ENCODE data around the gene PDS5A.
"Not testable (repeated sequence)": the region's sequence is repeated elsewhere in the genome, so short reads cannot be mapped to it uniquely, and the experiment has no call there.

PDS5A gene

GRCh38 chr4:39976945-39977488 is 694 bp downstream of the PDS5A start:
- DNase-seq (ENCODE audit: low spot score in 2 of 2): peak in 1 of 2 experiments; percentile 55
- Histone ChIP-seq H3K4me1 (peaks cover 13% of the 10 kb centered on the region), H3K9me3 (no peaks in the 10 kb centered on the region), H3K36me3 (replicated peaks) (peaks cover 46% of the 10 kb centered on the region), H3K27me3 (ENCODE audit: low read depth) (no peaks in the 10 kb centered on the region), H3K4me3 (peak overlapping the region; percentile 96)
- in situ Hi-C loops (cut with MboI; ENCODE audit: low sequenced_read_pairs): loop anchor here (10.0 kb wide), 1 partner anchor 512 kb away; no protein-coding TSS in a partner anchor

GRCh38 chr4:39976141-39976944 is 1.4 kb downstream of the PDS5A start:
- Histone ChIP-seq H3K4me1 (peaks cover 18% of the 10 kb centered on the region), H3K27me3 (ENCODE audit: low read depth) (no peaks in the 10 kb centered on the region), H3K9me3 (no peaks in the 10 kb centered on the region), H3K36me3 (replicated peaks) (peaks cover 49% of the 10 kb centered on the region), H3K4me3 (peak overlapping the region; percentile 96)
- peak; percentile 69 to 88 for DNase-seq (ENCODE audit: low spot score in 2 of 2)
- in situ Hi-C loops (cut with MboI; ENCODE audit: low sequenced_read_pairs): loop anchor here (10.0 kb wide), 1 partner anchor 512 kb away; no protein-coding TSS in a partner anchor

GRCh38 chr4:39975488-39976089 is 2.1 kb downstream of the PDS5A start:
- no peak for DNase-seq (ENCODE audit: low spot score in 2 of 2)
- in situ Hi-C loops (cut with MboI; ENCODE audit: low sequenced_read_pairs): loop anchor here (10.0 kb wide), 1 partner anchor 511 kb away; no protein-coding TSS in a partner anchor
- peak overlapping the region; percentile 96 for H3K4me3 ChIP-seq

GRCh38 chr4:39973052-39973451 is 4.7 kb downstream of the PDS5A start:
- H3K27me3 ChIP-seq (ENCODE audit: low read depth); H3K9me3 ChIP-seq; DNase-seq (ENCODE audit: low spot score in 2 of 2); H3K4me3 ChIP-seq: not testable (repeated sequence)
- Histone ChIP-seq H3K36me3 (replicated peaks) (peaks cover 68% of the 10 kb centered on the region), H3K4me1 (peaks cover 24% of the 10 kb centered on the region)
- in situ Hi-C loops (cut with MboI; ENCODE audit: low sequenced_read_pairs): loop anchor here (10.0 kb wide), 1 partner anchor 508 kb away; no protein-coding TSS in a partner anchor

More at GRCh38 chr4:39975488-39976089, 2.1 kb downstream of the PDS5A start:
- Histone ChIP-seq H3K9me3 (no peaks in the 10 kb centered on the region), H3K27me3 (ENCODE audit: low read depth) (no peaks in the 10 kb centered on the region), H3K4me1 (peaks cover 23% of the 10 kb centered on the region), H3K36me3 (replicated peaks) (peaks cover 49% of the 10 kb centered on the region)

- in situ Hi-C loops (cut with MboI; ENCODE audit: low sequenced_read_pairs): loop anchor here (10.0 kb wide), 1 partner anchor 506 kb away; no protein-coding TSS in a partner anchor
- H3K4me1 ChIP-seq: peaks cover 20% of the 10 kb centered on the region
- H3K36me3 ChIP-seq (replicated peaks): peaks cover 68% of the 10 kb centered on the region
- no peaks in the 10 kb centered on the region for H3K27me3 ChIP-seq (ENCODE audit: low read depth)
- H3K4me3 ChIP-seq: no peak overlapping the region
- 0 out of 2 replicates have a peak, but pooled peaks cover 2% of the 10 kb centered on the region for H3K9me3 ChIP-seq
- DNase-seq (ENCODE audit: low spot score in 2 of 2): peak in 1 of 2 experiments; percentile 45
Observed at GRCh38 chr4:39970671-39971640, 6.8 kb downstream of the PDS5A start.

- no peak for DNase-seq (ENCODE audit: low spot score in 2 of 2)
- Histone ChIP-seq H3K27me3 (ENCODE audit: low read depth) (no peaks in the 10 kb centered on the region), H3K4me3 (no peak overlapping the region), H3K4me1 (no peaks in the 10 kb centered on the region), H3K36me3 (replicated peaks) (peaks cover 20% of the 10 kb centered on the region), H3K9me3 (0 out of 2 replicates have a peak, but pooled peaks cover 2% of the 10 kb centered on the region)
- in situ Hi-C loops (cut with MboI; ENCODE audit: low sequenced_read_pairs): no loop called here
Observed at GRCh38 chr4:39963656-39964055, 14.1 kb downstream of the PDS5A start.

GRCh38 chr4:39961311-39961877 is 16.3 kb downstream of the PDS5A start:
- H3K36me3 ChIP-seq (replicated peaks): peaks cover 10% of the 10 kb centered on the region
- no peaks in the 10 kb centered on the region for H3K9me3 ChIP-seq
- no peaks in the 10 kb centered on the region for H3K27me3 ChIP-seq (ENCODE audit: low read depth)
- DNase-seq (ENCODE audit: low spot score in 2 of 2): no peak
- no peaks in the 10 kb centered on the region for H3K4me1 ChIP-seq
- in situ Hi-C loops (cut with MboI; ENCODE audit: low sequenced_read_pairs): no loop called here
- no peak overlapping the region for H3K4me3 ChIP-seq

- H3K36me3 ChIP-seq (replicated peaks): 0 out of 2 replicates have a peak, but pooled peaks cover 3% of the 10 kb centered on the region
- no peak for DNase-seq (ENCODE audit: low spot score in 2 of 2)
- in situ Hi-C loops (cut with MboI; ENCODE audit: low sequenced_read_pairs): no loop called here
Observed at GRCh38 chr4:39950861-39951481, 26.7 kb downstream of the PDS5A start.

GRCh38 chr4:39947963-39948362 is 29.7 kb downstream of the PDS5A start:
- Histone ChIP-seq H3K36me3 (replicated peaks) (no peaks in the 10 kb centered on the region), H3K27me3 (ENCODE audit: low read depth) (no peaks in the 10 kb centered on the region), H3K4me3 (no peak overlapping the region), H3K4me1 (peaks cover 7% of the 10 kb centered on the region), H3K9me3 (no peaks in the 10 kb centered on the region)
- in situ Hi-C loops (cut with MboI; ENCODE audit: low sequenced_read_pairs): no loop called here
- DNase-seq (ENCODE audit: low spot score in 2 of 2): no peak

More at GRCh38 chr4:39950861-39951481, 26.7 kb downstream of the PDS5A start:
- Histone ChIP-seq H3K4me3 (no peak overlapping the region), H3K9me3 (no peaks in the 10 kb centered on the region), H3K4me1 (peaks cover 3% of the 10 kb centered on the region), H3K27me3 (ENCODE audit: low read depth) (no peaks in the 10 kb centered on the region)

GRCh38 chr4:39947417-39947816 is 30.3 kb downstream of the PDS5A start:
- Histone ChIP-seq H3K36me3 (replicated peaks) (no peaks in the 10 kb centered on the region), H3K4me3 (no peak overlapping the region), H3K9me3 (no peaks in the 10 kb centered on the region), H3K4me1 (peaks cover 12% of the 10 kb centered on the region), H3K27me3 (ENCODE audit: low read depth) (no peaks in the 10 kb centered on the region)
- in situ Hi-C loops (cut with MboI; ENCODE audit: low sequenced_read_pairs): no loop called here
- no peak for DNase-seq (ENCODE audit: low spot score in 2 of 2)

GRCh38 chr4:39944245-39944644 is 33.5 kb downstream of the PDS5A start:
- in situ Hi-C loops (cut with MboI; ENCODE audit: low sequenced_read_pairs); H3K36me3 ChIP-seq (replicated peaks); H3K4me3 ChIP-seq; DNase-seq (ENCODE audit: low spot score in 2 of 2); H3K9me3 ChIP-seq; H3K27me3 ChIP-seq (ENCODE audit: low read depth): not testable (repeated sequence)
- peaks cover 15% of the 10 kb centered on the region for H3K4me1 ChIP-seq

- in situ Hi-C loops (cut with MboI; ENCODE audit: low sequenced_read_pairs): no loop called here
- peaks cover 16% of the 10 kb centered on the region for H3K4me1 ChIP-seq
- H3K27me3 ChIP-seq (ENCODE audit: low read depth): no peaks in the 10 kb centered on the region
- no peaks in the 10 kb centered on the region; the same call in 1 of the 2 replicates for H3K36me3 ChIP-seq (replicated peaks)
- H3K9me3 ChIP-seq: no peaks in the 10 kb centered on the region
- DNase-seq (ENCODE audit: low spot score in 2 of 2): peak; percentile 37 to 40
- no peak overlapping the region for H3K4me3 ChIP-seq
Observed at GRCh38 chr4:39942507-39942906, 35.2 kb downstream of the PDS5A start.

Measured in HAP-1 (cell line).